HT1080 (cell line): ENCODE measurements around the gene SPATA33. TPM values are rescaled to one million over a fixed set of nuclear protein-coding genes. Genes with fewer than 3 reads are reported as not detected.
"Not testable (repeated sequence)": the region's sequence is repeated elsewhere in the genome, so short reads cannot be mapped to it uniquely, and the experiment has no call there.

Experiments used
- DNase-seq: peaks from one replicate; pipeline ENCODE4 v3.0.0-alpha.2; 2015; ENCODE audit warnings: low read depth
- total RNA-seq: library from RNA; depleted of rRNA; stranded (reverse); fragments of >200 nt; shearing (Covaris generic); gene quantifications from 2 replicates; pipeline ENCODE4 v1.2.3, GENCODE V29; 2014

SPATA33 gene
- total RNA-seq, 1 experiment from 2014 or later = 5.4 TPM

- DNase-seq = no peak
These were observed 33.8 kb downstream of the SPATA33 start for GRCh38 chr16:89691231-89691985.

GRCh38 chr16:89691986-89692569, 34.4 kb downstream of the SPATA33 start:
- no peak for DNase-seq

- DNase-seq = no peak
These were observed 35.7 kb downstream of the SPATA33 start for GRCh38 chr16:89693289-89693731.

GRCh38 chr16:89693931-89694783, 36.5 kb downstream of the SPATA33 start:
- no peak for DNase-seq

GRCh38 chr16:89694784-89695085, 37.1 kb downstream of the SPATA33 start:
- DNase-seq = not testable (repeated sequence)

GRCh38 chr16:89695086-89695874, 37.6 kb downstream of the SPATA33 start:
- DNase-seq = no peak

- DNase-seq = no peak
These were observed 38.4 kb downstream of the SPATA33 start for GRCh38 chr16:89695875-89696669.

- no peak for DNase-seq
These were observed 39.1 kb downstream of the SPATA33 start for GRCh38 chr16:89696670-89697128.

- no peak for DNase-seq
These were observed 39.6 kb downstream of the SPATA33 start for GRCh38 chr16:89697161-89697615.

- DNase-seq = no peak
These were observed 40.1 kb downstream of the SPATA33 start for GRCh38 chr16:89697616-89698331.

- not testable (repeated sequence) for DNase-seq
These were observed 41.1 kb downstream of the SPATA33 start for GRCh38 chr16:89698717-89699116.

GRCh38 chr16:89699629-89700099, 42.0 kb downstream of the SPATA33 start:
- not testable (repeated sequence) for DNase-seq

- peak; percentile 96 for DNase-seq
These were observed 42.5 kb downstream of the SPATA33 start for GRCh38 chr16:89700100-89700648.

- DNase-seq = no peak
These were observed 43.2 kb downstream of the SPATA33 start for GRCh38 chr16:89700649-89701424.

- DNase-seq = peak; percentile 83
These were observed 44.1 kb downstream of the SPATA33 start, which contains the start of gene SPATA2L for GRCh38 chr16:89701425-89702406. Gene SPATA2L (minus strand): TSS chr16:89701705. CDS start chr16:89701232, 473 bp downstream.

GRCh38 chr16:89704281-89704680, 46.6 kb downstream of the SPATA33 start:
- DNase-seq = no peak

- no peak for DNase-seq
These were observed 47.4 kb downstream of the SPATA33 start for GRCh38 chr16:89705006-89705405.
